Esophagus squamous epithelium (tissue), 4 donors: ENCODE results near the gene R3HDML.

Source experiments
- CTCF ChIP-seq, 6 experiments: fragments of 450-650 bp in 4 of 6; fragments of 200-600 bp in 2 of 6; sonication (generic) in 2 of 6; IDR thresholded peaks; one replicate each; pipeline ENCODE4 v1.5.1; 2016 to 2019; ENCODE audit warnings: antibody characterized with exemption in 6 of 6, mild to moderate bottlenecking in 4 of 6, moderate library complexity in 4 of 6
- POLR2A ChIP-seq, 4 donors: fragments of 450-650 bp; IDR thresholded peaks; one replicate each; pipeline ENCODE4 v1.6.1; 2017; ENCODE audit warnings: antibody characterized with exemption in 4 of 4, mild to moderate bottlenecking in 4 of 4, moderate library complexity in 3 of 4

- no peak for TF ChIP-seq CTCF (IDR thresholded peaks at IDR 0.05)
- no peak for TF ChIP-seq POLR2A (IDR thresholded peaks at IDR 0.05)
Observed at GRCh38 chr20:44367746-44368145, 30.9 kb downstream of the R3HDML start.
